RWPE2 (cell line): ENCODE data around the gene PRAMEF10.
"Not testable (repeated sequence)": the region's sequence is repeated elsewhere in the genome, so short reads cannot be mapped to it uniquely, and the experiment has no call there.

Source experiments
- ATAC-seq: fragments of 200-7000 bp; cut with Tn5 transposase; 3 replicates; pipeline ENCODE4 v1.9.1; 2021; ENCODE audit warnings: low read depth
- DNase-seq: peaks from one replicate; pipeline ENCODE4 v3.0.0-alpha.2; 2020; ENCODE audit warnings: low spot score
- H3K27ac ChIP-seq: fragments of 450-650 bp; 2 replicates; pipeline ENCODE4 v1.5.1; 2017; ENCODE audit warnings: mild to moderate bottlenecking; ENCODE audit not compliant: poor library complexity, severe bottlenecking
- H3K27me3 ChIP-seq: fragments of 250-450 bp; sonication (Bioruptor Pico); 2 replicates; pipeline ENCODE4 v1.5.1; 2021; ENCODE audit warnings: mild to moderate bottlenecking, moderate library complexity; ENCODE audit not compliant: insufficient read depth, poor library complexity, severe bottlenecking
- H3K36me3 ChIP-seq: fragments of 250-450 bp; sonication (Bioruptor Pico); 2 replicates; pipeline ENCODE4 v1.5.1; 2020; ENCODE audit warnings: low read depth, mild to moderate bottlenecking, moderate library complexity
- H3K4me1 ChIP-seq: fragments of 250-450 bp; sonication (Bioruptor Pico); 2 replicates; pipeline ENCODE4 v1.5.1; 2021; ENCODE audit warnings: mild to moderate bottlenecking, moderate library complexity; ENCODE audit not compliant: insufficient read depth, poor library complexity, severe bottlenecking
- H3K4me3 ChIP-seq: fragments of 250-450 bp; sonication (Bioruptor Pico); 2 replicates; pipeline ENCODE4 v1.5.1; 2021; ENCODE audit warnings: mild to moderate bottlenecking, moderate library complexity; ENCODE audit not compliant: severe bottlenecking
- H3K9me3 ChIP-seq: fragments of 250-450 bp; sonication (Bioruptor Pico); 2 replicates; pipeline ENCODE4 v1.5.1; 2021; ENCODE audit warnings: mild to moderate bottlenecking, moderate library complexity; ENCODE audit not compliant: severe bottlenecking
- CTCF ChIP-seq: fragments of 450-650 bp; IDR thresholded peaks from one replicate; pipeline ENCODE4 v1.5.1; 2017; ENCODE audit warnings: mild to moderate bottlenecking, moderate library complexity; ENCODE audit not compliant: poor library complexity, severe bottlenecking

The PRAMEF10 gene, protein sequence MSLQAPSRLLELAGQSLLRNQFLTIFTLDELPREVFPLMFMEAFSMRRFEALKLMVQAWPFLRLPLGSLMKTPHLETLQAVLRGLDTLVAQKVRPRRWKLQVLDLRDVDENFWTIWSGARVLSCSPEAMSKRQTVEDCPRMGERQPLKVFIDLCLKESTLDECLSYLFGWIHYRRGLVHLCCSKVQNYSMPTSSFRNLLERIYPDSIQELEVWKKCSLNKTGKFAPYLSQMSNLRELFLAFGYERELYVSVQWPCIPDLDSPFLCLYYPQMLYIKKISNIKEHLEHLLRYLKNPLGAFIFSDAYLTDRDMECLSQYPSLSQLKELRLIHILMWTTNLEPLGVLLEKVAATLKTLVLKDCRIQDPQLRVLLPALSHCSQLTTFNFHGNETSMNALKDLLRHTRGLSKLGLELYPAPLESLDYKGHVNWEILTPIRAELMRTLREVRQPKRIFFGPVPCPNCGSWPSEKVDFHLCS

DNA sequence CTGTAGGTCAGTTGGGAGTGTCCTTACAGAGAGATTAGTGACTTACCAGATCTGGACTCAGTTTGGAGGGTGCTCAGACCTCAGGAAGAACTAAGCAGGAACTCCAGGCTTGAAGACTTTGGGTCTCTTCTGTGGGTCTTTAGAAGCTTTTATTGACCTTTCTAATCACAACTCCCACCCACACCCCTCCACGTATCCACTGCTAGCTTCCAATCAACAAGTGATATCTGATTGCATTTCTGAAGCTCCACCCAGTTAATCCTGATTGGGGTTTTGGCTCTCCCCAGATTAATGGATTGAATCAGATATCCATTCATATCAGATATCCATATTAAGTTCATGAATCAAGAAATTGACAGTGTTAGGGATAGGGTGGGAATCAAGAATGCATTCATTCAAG lies at the start of gene PRAMEF10:
Gene PRAMEF10 (minus strand): TSS at position 101 of the 400 bp plus-strand sequence. CDS start 2,423 bp downstream, outside the sequence.
- not testable (repeated sequence) for DNase-seq, H3K27ac ChIP-seq, H3K4me3 ChIP-seq, H3K36me3 ChIP-seq, ATAC-seq, H3K9me3 ChIP-seq, H3K27me3 ChIP-seq, H3K4me1 ChIP-seq

- H3K9me3 ChIP-seq, DNase-seq, H3K27ac ChIP-seq, H3K4me3 ChIP-seq, H3K27me3 ChIP-seq, ATAC-seq, H3K36me3 ChIP-seq, H3K4me1 ChIP-seq: not testable (repeated sequence)
These were observed 49.4 kb upstream of the PRAMEF10 start, which contains the start of gene PRAMEF6 for GRCh38 chr1:12947480-12947879. Gene PRAMEF6 (minus strand): TSS chr1:12947580. CDS start chr1:12942518, 5,062 bp downstream.

GRCh38 chr1:12924368-12924767 lies 26.3 kb upstream of the PRAMEF10 start:
- not testable (repeated sequence) for H3K4me3 ChIP-seq, ATAC-seq, H3K36me3 ChIP-seq, DNase-seq, H3K27ac ChIP-seq, H3K9me3 ChIP-seq, H3K4me1 ChIP-seq, H3K27me3 ChIP-seq

- H3K4me3 ChIP-seq, DNase-seq, H3K27me3 ChIP-seq, H3K4me1 ChIP-seq, H3K27ac ChIP-seq, H3K36me3 ChIP-seq, H3K9me3 ChIP-seq: not testable (repeated sequence)
- peak; percentile 35; the same call in 1 of the 3 replicates for ATAC-seq
- peak; percentile 5 for TF ChIP-seq CTCF
These were observed 23.7 kb upstream of the PRAMEF10 start for GRCh38 chr1:12921749-12922148.

DNA sequence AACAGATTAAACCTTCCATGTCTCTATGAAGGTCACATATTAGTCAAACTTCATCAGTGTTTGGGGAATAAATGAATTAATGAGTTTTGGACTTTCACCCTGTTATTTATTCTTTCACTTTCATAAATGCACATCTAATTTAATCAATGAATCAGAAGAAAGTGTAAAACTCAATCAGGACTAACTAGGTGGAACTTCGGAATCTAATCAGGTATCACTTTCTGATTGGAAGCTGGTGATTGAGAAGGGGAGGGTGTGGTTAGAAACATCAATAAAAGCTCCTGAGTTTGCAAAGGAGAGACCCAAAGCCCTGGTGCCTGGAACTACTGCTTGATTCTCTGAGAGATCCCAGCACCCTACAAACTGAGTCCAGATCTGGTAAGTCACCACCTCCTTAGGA lies 18.2 kb upstream of the PRAMEF10 start, which contains the start of gene PRAMEF7:
Gene PRAMEF7 (plus strand): TSS at position 301 of the 400 bp plus-strand sequence. CDS start 1,083 bp downstream, outside the sequence.
- H3K4me1 ChIP-seq, H3K9me3 ChIP-seq, ATAC-seq, DNase-seq, H3K27me3 ChIP-seq, H3K27ac ChIP-seq, H3K36me3 ChIP-seq, H3K4me3 ChIP-seq: not testable (repeated sequence)

- not testable (repeated sequence) for H3K27me3 ChIP-seq, H3K27ac ChIP-seq, H3K4me3 ChIP-seq, H3K9me3 ChIP-seq, DNase-seq, H3K36me3 ChIP-seq, H3K4me1 ChIP-seq
- ATAC-seq, result peak; percentile 70
These were observed 5.9 kb upstream of the PRAMEF10 start for GRCh38 chr1:12903793-12904572.

- not testable (repeated sequence) for H3K4me3 ChIP-seq, H3K4me1 ChIP-seq, H3K36me3 ChIP-seq, DNase-seq, H3K27ac ChIP-seq, ATAC-seq, H3K27me3 ChIP-seq, H3K9me3 ChIP-seq
These were observed 1.1 kb upstream of the PRAMEF10 start for GRCh38 chr1:12899186-12899585.

DNA sequence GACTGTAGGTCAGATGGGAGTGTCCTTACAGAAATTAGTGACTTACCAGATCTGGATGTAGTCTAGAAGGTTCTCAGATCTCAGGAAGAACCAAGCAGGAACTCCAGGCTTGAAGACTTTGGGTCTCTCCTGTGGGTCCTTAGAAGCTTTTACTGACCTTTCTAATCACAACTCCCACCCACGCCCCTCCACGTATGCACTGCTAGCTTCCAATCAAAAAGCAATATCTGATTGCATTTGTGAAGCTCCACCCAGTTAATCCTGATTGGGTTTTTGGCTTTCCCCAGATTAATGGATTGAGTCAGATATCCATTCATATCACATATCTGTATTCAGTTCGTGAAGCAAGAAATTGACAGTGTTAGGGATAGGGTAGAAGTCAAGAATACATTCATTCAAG lies 12.0 kb downstream of the PRAMEF10 start, which contains the start of gene PRAMEF4:
Gene PRAMEF4 (minus strand): TSS at position 101 of the 400 bp plus-strand sequence. CDS start 2,807 bp downstream, outside the sequence.
- H3K4me3 ChIP-seq, H3K9me3 ChIP-seq, H3K27ac ChIP-seq, H3K36me3 ChIP-seq, H3K4me1 ChIP-seq, ATAC-seq, H3K27me3 ChIP-seq, DNase-seq: not testable (repeated sequence)

- DNase-seq, H3K9me3 ChIP-seq, H3K4me3 ChIP-seq, H3K27ac ChIP-seq, H3K27me3 ChIP-seq, ATAC-seq, H3K36me3 ChIP-seq, H3K4me1 ChIP-seq: not testable (repeated sequence)
These were observed 19.6 kb downstream of the PRAMEF10 start for GRCh38 chr1:12878453-12878852.
